Measurements from ENCODE around the gene CDKAL1.
"Not testable (repeated sequence)": the region's sequence is repeated elsewhere in the genome, so short reads cannot be mapped to it uniquely, and the experiment has no call there.

Gene CDKAL1

GRCh38 chr6:20599302-20600051 lies 65.2 kb downstream of the CDKAL1 start:
- no peak for DNase-seq

GRCh38 chr6:20600831-20601230 lies 66.6 kb downstream of the CDKAL1 start:
- no peak for DNase-seq

- no peak for DNase-seq
Observed at GRCh38 chr6:20604159-20604558, 69.9 kb downstream of the CDKAL1 start.

- DNase-seq, result no peak
Observed at GRCh38 chr6:20605061-20605460, 70.8 kb downstream of the CDKAL1 start.

DNA sequence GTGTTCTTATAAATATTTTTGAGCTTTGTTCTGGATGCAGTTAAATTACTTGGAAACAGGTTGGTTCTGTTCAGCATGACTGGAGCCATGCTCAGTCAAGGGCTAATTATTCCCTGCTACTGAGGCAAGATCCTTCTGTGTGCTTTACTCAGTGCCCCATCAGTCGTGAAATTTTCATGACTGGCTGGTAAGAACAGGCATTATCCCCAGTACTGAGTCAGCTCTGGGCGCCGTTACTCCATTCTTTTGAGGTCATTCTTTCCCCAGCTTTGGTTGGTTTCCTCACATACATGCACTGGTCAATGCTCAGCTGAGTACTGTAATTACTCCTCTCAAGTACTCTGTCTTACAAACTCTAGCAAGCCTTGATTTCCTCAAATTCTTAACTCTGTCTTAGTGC lies 71.3 kb downstream of the CDKAL1 start:
- DNase-seq, result peak in 1 of 2 experiments; percentile 46

DNA sequence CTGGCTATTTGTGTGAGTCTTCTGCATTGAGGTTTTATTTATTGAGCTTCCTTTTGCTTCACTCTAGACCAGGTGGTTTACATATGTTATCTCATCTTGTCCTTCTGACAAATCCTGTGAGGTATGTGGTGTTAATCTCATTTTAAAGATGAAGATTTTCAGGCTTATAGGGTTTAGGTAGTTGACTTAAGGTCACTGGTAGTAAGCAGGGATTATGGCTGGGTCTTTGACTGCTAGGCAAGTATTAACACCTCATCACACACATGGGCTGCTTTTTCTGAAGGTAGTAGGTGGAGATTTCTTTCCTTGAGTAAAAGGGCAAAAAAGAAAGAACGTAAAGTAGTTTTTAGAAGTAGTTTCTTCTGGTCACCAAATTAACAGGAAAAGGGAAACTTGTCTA lies 72.6 kb downstream of the CDKAL1 start:
- DNase-seq, result peak; percentile 73 to 95

- DNase-seq, result peak; percentile 78 to 94
Observed at GRCh38 chr6:20608356-20608755, 74.1 kb downstream of the CDKAL1 start.

GRCh38 chr6:20608905-20609304 lies 74.6 kb downstream of the CDKAL1 start:
- peak in 1 of 2 experiments; percentile 34 for DNase-seq

GRCh38 chr6:20609924-20610323 lies 75.7 kb downstream of the CDKAL1 start:
- not testable (repeated sequence) for DNase-seq

GRCh38 chr6:20610636-20611370 lies 76.5 kb downstream of the CDKAL1 start:
- DNase-seq, result no peak

GRCh38 chr6:20617537-20617936 lies 83.3 kb downstream of the CDKAL1 start:
- not testable (repeated sequence) for DNase-seq

- no peak for DNase-seq
Observed at GRCh38 chr6:20620043-20620442, 85.8 kb downstream of the CDKAL1 start.

DNA sequence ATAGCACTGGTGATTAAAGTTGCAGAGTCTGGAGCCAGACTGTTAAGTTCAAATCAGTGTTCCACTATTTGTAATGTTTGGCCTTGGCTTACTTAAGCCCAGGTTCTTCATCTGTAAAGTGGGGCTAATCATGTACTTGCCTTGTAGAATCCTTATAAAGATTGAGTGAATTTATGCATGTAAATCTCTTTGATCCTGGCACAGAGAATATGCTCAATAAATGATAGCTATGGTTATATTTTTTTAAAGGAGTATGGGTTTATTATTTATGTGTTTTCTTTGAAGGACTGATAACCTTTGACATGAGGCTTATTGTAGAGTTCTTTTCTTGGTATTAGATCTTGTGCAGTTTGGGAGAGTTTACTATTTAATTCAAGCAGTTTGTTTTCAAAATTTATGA lies 89.5 kb downstream of the CDKAL1 start:
- DNase-seq, result no peak

GRCh38 chr6:20626165-20626564 lies 91.9 kb downstream of the CDKAL1 start:
- no peak for DNase-seq

GRCh38 chr6:20629509-20629908 lies 95.3 kb downstream of the CDKAL1 start:
- no peak for DNase-seq

DNA sequence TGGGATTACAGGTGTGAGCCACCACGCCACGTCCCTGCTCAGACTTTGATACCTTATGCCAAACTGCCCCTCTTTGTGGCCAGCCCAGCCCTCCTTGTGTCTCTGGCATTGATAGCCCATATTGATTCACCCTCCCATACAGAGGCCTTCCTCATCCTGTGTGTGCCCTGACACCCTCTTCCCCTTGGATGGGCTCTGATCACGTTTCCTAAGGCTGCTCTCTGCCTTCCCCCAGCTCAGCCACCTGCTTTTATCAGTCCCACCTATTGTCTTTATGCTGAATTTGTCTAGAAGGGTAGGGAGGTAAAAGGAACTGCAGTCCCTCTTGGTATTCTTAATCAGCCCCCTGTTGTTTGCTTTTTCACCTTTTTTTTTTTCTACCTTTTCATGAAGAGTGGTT lies 95.9 kb downstream of the CDKAL1 start:
- DNase-seq, result no peak

DNA sequence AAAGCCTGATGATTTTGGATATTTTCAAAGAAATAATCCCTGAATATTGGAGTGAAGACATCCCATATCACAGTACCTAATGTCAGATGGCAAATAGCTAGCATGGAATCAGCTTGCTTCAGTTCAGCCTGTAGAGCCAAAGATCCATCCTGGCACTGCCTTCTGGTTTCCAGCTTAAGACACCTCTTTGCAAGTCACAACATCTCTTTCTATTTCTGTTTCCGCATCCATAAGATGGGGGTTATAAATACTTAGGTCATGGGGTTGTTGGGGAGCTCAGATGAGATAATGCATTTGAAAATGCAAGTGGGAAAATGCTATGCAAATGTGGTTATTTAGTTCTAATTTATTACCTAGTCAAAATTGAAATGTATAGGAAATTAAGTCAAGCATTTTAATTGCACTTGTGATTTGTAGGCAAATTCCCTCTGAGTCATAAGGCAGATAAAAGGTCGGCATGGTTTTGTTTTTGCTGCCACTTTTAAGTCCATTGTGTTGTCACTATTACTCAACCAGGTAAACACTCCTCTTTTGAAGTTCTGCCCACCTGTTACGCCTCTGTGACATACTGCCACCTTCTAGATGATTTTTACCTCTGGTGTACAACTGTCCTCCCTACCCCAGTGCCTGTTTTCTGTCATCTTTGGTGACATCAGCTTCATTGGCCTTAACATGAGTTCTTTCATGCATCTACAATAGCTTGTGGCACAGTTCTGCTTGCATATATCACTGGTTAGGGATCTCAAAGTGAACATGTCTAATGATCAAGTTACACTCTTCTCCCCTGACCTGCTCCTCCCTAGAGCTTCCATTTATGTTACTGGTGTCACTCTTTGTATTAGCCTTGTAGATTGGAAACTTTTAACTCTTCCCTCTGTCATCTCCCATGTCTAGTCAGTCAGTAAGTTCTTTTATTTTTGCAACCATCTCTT lies 96.6 kb downstream of the CDKAL1 start:
- no peak for DNase-seq

GRCh38 chr6:20631549-20631924 lies 97.3 kb downstream of the CDKAL1 start:
- DNase-seq, result no peak

DNA sequence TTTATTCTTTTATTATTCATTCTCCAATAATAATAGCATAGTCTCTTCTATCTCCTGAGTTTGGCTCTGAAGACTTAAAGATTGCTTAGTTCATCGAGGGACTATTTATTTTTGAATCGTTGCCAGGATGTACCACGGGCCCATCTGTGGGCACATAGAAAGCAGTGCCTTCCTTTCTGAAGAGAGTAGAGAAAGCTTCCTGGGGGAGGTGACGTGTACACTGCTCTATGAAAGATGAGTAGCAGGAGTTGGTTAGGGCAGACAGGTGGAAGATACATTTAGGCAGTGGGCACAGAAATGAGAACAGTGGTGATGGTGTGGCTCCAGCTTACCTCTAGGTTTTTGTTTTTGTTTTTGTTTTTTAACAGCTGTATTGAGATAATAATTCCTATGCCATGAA lies 98.4 kb downstream of the CDKAL1 start:
- DNase-seq, result no peak

GRCh38 chr6:20633566-20634340 lies 99.5 kb downstream of the CDKAL1 start:
- DNase-seq, result no peak

DNA sequence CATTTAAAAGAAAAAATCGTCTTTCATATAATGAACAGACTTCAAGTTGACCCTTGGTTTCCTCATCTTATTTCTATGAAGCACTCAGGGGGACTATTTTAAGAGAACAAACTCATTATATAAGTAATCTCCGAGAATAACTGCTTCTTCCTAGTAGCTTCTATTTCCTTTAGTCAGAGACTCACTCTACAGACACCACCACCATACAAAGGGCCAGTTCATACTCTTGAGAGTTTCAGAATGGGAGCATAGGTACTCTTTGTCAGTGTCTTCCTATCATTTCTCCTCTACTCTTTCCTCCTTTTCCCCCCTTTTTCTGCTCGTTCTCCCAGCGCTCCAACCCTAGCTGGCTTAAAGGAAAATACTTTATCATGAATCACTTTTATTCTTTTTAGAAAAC lies 104.9 kb downstream of the CDKAL1 start:
- no peak for DNase-seq

DNA sequence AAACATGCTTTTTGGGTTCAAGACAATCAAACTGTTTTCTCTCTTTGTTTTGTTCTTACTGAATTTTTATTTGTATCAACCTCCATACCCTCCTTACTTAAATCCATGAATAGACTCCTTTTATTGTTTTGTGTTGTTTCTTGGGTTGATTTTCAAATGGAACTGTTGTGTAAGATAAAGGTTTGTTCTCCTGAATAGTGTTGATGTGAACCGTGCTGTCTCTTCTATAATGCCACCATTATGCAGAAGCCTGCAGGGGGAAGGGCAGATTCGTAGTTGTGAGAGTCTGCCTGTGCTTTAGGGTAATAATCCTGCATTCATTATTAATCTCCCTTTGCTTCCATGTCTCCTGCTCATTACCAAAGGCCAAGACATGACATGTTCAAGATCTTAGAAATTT lies 105.9 kb downstream of the CDKAL1 start:
- no peak for DNase-seq

DNA sequence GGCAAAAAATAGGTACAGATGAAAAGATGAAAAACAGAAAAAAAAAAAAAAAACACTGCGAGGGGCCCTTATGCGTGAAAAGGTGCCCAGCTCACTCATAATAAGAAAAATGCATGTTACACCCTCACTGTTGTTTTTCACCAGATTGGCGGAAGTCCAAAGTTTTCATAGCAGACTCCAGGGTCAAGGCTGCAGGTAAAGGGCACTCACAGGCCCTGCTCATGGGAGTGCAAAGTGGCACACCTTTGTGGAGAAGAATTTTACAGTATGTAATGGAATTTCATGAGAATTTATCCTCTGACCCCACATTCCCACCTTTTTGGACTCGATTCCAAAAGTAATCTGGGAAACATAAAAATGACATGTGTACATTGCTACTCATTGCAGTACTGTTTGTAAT lies 108.2 kb downstream of the CDKAL1 start:
- no peak for DNase-seq
